ENCODE data around the gene MIX23.

MIX23 gene

GRCh38 chr3:122395582-122395981 lies 12.6 kb upstream of the MIX23 start:
- DNase-seq (ENCODE audit: low read depth): no peak
- no peak for TF ChIP-seq CTCF (conservative IDR thresholded peaks at IDR 0.05; ENCODE audit: low read depth, low read length)
- no peak overlapping the region for H3K4me3 ChIP-seq (ENCODE audit: low read depth, low read length)

- DNase-seq (ENCODE audit: low read depth): no peak
- no peak for TF ChIP-seq CTCF (conservative IDR thresholded peaks at IDR 0.05; ENCODE audit: low read depth, low read length)
- H3K4me3 ChIP-seq (ENCODE audit: low read depth, low read length): no peak overlapping the region
These were observed 11.1 kb upstream of the MIX23 start for GRCh38 chr3:122394173-122394572.

GRCh38 chr3:122392868-122393844 lies 10.1 kb upstream of the MIX23 start:
- H3K4me3 ChIP-seq (ENCODE audit: low read depth, low read length): no peak overlapping the region
- peak; percentile 75 for TF ChIP-seq CTCF (conservative IDR thresholded peaks at IDR 0.05; ENCODE audit: low read depth, low read length)
- DNase-seq (ENCODE audit: low read depth): peak; percentile 80

- DNase-seq (ENCODE audit: low read depth): no peak
- no peak overlapping the region for H3K4me3 ChIP-seq (ENCODE audit: low read depth, low read length)
- TF ChIP-seq CTCF (conservative IDR thresholded peaks at IDR 0.05; ENCODE audit: low read depth, low read length): no peak
These were observed 8.8 kb upstream of the MIX23 start for GRCh38 chr3:122391681-122392446.

GRCh38 chr3:122390665-122391064 lies 7.6 kb upstream of the MIX23 start:
- no peak for TF ChIP-seq CTCF (conservative IDR thresholded peaks at IDR 0.05; ENCODE audit: low read depth, low read length)
- DNase-seq (ENCODE audit: low read depth): peak; percentile 33
- no peak overlapping the region for H3K4me3 ChIP-seq (ENCODE audit: low read depth, low read length)

- TF ChIP-seq CTCF (conservative IDR thresholded peaks at IDR 0.05; ENCODE audit: low read depth, low read length): no peak
- H3K4me3 ChIP-seq (ENCODE audit: low read depth, low read length): no peak overlapping the region
- no peak for DNase-seq (ENCODE audit: low read depth)
These were observed 6.9 kb upstream of the MIX23 start for GRCh38 chr3:122389892-122390291.
